Smooth muscle cell (in vitro differentiated cells): ENCODE data around the gene GRIN2C. TPM values are rescaled to one million over a fixed set of nuclear protein-coding genes. Genes with fewer than 3 reads are reported as not detected.

Experiments
- DNase-seq: peaks from one replicate; lab custom pipeline; 2025; ENCODE audit not compliant: unreplicated experiment; lab: John Stamatoyannopoulos, UW
- H2AFZ ChIP-seq: fragments of 200-600 bp; sonication (generic); 2 replicates; pipeline ENCODE4 v1.6.0; 2016; ENCODE audit warnings: antibody characterized with exemption, low read depth, mild to moderate bottlenecking
- H3F3A ChIP-seq: fragments of 200-600 bp; sonication (generic); 2 replicates; pipeline ENCODE4 v1.6.0; 2017; ENCODE audit warnings: antibody characterized with exemption, low read depth
- H3K27ac ChIP-seq: fragments of 200-600 bp; sonication (generic); 2 replicates; pipeline ENCODE4 v1.5.1; 2016; ENCODE audit warnings: low read depth, mild to moderate bottlenecking
- H3K27me3 ChIP-seq: fragments of 200-600 bp; sonication (generic); 2 replicates; pipeline ENCODE4 v1.6.1; 2016; ENCODE audit warnings: low read depth, mild to moderate bottlenecking
- H3K36me3 ChIP-seq: fragments of 200-600 bp; sonication (generic); 2 replicates; pipeline ENCODE4 v1.5.1; 2016; ENCODE audit warnings: low read depth
- H3K4me1 ChIP-seq: fragments of 200-600 bp; sonication (generic); 2 replicates; pipeline ENCODE4 v1.5.1; 2016; ENCODE audit warnings: low read depth
- H3K4me2 ChIP-seq: fragments of 200-600 bp; sonication (generic); 2 replicates; pipeline ENCODE4 v1.6.0; 2016; ENCODE audit warnings: mild to moderate bottlenecking
- H3K4me3 ChIP-seq: fragments of 200-600 bp; sonication (generic); 2 replicates; pipeline ENCODE4 v1.5.1; 2016; ENCODE audit warnings: mild to moderate bottlenecking
- H3K79me2 ChIP-seq: fragments of 200-600 bp; sonication (generic); 2 replicates; pipeline ENCODE4 v1.6.0; 2016; ENCODE audit warnings: low read depth, mild to moderate bottlenecking
- H3K9ac ChIP-seq: fragments of 200-600 bp; sonication (generic); 2 replicates; pipeline ENCODE4 v1.6.0; 2016; ENCODE audit warnings: low read depth
- H3K9me3 ChIP-seq: fragments of 200-600 bp; sonication (generic); replicated peaks from 2 replicates; pipeline ENCODE4 v1.5.1; 2016; ENCODE audit warnings: low read depth
- H4K20me1 ChIP-seq: fragments of 200-600 bp; sonication (generic); 2 replicates; pipeline ENCODE4 v1.6.0; 2016; ENCODE audit warnings: low read depth
- CTCF ChIP-seq: fragments of 200-600 bp; sonication (generic); IDR thresholded peaks from 2 replicates; pipeline ENCODE4 v1.5.1; 2017; ENCODE audit warnings: borderline replicate concordance, mild to moderate bottlenecking, antibody characterized with exemption; ENCODE audit not compliant: insufficient read depth, poor library complexity, severe bottlenecking
- WGBS: methylation state at CpG from one replicate; pipeline ENCODE4 v1.1.7; 2016; ENCODE audit warnings: low lambda C conversion rate; 5-methylcytosine and 5-hydroxymethylcytosine counted together
- polyA plus RNA-seq: library from polyadenylated mRNA; unstranded; fragments of >200 nt; fragmentation: Nextera tagmentation; extraction: Ambion mirVana; gene quantifications from 2 replicates; pipeline ENCODE4 v1.2.1, GENCODE V29; 2016
- total RNA-seq: library from RNA; depleted of rRNA; stranded (reverse); fragments of >200 nt; gene quantifications from 2 replicates; pipeline ENCODE4 v1.2.3, GENCODE V29; 2014

Gene GRIN2C
- total and polyA plus RNA-seq, 2 experiments from 2014 or later: 0.13 to 0.32 TPM

DNA sequence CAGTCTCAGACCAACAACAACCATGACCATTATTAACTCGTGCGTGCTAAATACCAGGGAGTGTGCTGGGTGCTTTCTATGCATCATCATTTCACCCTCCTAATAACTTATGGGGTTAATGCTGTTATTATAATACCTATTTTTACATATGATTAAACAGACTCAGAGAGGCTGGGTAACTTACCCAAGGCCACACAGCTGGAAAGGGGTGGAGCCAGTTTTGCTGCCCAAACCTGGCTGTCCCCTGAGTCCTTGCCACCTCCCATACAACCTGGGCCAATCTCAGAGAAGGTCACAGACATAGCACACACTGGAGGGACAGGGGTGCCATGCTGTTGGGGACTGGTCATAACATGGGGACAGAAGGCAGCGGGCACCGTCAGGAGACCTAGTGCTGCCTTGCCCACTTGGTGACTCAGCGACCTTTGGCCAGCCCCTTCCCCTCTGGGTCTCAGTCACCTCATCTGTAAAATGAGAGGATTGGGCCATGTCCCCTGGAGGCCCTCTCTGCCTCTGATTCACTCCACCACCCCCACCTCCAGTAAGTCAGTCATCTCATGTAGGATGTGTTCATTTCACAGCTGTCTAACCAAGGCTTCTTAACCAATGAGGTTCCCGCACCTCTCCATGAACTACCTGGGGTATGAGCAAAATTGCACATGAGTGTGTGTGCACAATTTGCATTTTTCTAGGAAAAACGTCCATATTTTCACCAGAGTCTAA is 45.2 kb upstream of the GRIN2C start:
- no peak for TF ChIP-seq CTCF
- no peak for DNase-seq
- no peaks in the 10 kb centered on the region for H3K79me2 ChIP-seq
- WGBS: 84% methylated on average over 7 of the region's 7 CpGs
- H3K4me2 ChIP-seq: no peak overlapping the region
- H3K9ac ChIP-seq: no peak overlapping the region
- no peaks in the 10 kb centered on the region for H3K9me3 ChIP-seq
- no peak overlapping the region for H2AFZ ChIP-seq
- H4K20me1 ChIP-seq: no peaks in the 10 kb centered on the region
- no peaks in the 10 kb centered on the region for H3K4me1 ChIP-seq
- H3K36me3 ChIP-seq: no peaks in the 10 kb centered on the region
- H3K27ac ChIP-seq: no peak overlapping the region
- H3K27me3 ChIP-seq: no peaks in the 10 kb centered on the region
- no peak overlapping the region for H3K4me3 ChIP-seq
- no peaks in the 10 kb centered on the region for H3F3A ChIP-seq

GRCh38 chr17:74903671-74904070 is 44.0 kb upstream of the GRIN2C start:
- Histone ChIP-seq H3K27me3 (no peaks in the 10 kb centered on the region), H3K4me3 (no peak overlapping the region), H3K4me1 (no peaks in the 10 kb centered on the region), H3K36me3 (no peaks in the 10 kb centered on the region), H4K20me1 (no peaks in the 10 kb centered on the region), H3K79me2 (no peaks in the 10 kb centered on the region), H3K9ac (no peak overlapping the region), H3F3A (no peaks in the 10 kb centered on the region), H3K27ac (no peak overlapping the region), H3K9me3 (no peaks in the 10 kb centered on the region), H2AFZ (no peak overlapping the region), H3K4me2 (no peak overlapping the region)
- no peak for DNase-seq
- WGBS: 88% methylated on average over 6 of the region's 6 CpGs
- TF ChIP-seq CTCF: no peak

- Histone ChIP-seq H3K4me1 (no peaks in the 10 kb centered on the region), H4K20me1 (no peaks in the 10 kb centered on the region), H3K9me3 (no peaks in the 10 kb centered on the region), H3K4me2 (no peak overlapping the region), H3K27ac (no peak overlapping the region), H3K79me2 (no peaks in the 10 kb centered on the region), H3K9ac (no peak overlapping the region), H3K4me3 (no peak overlapping the region), H3K36me3 (no peaks in the 10 kb centered on the region), H2AFZ (no peak overlapping the region), H3F3A (no peaks in the 10 kb centered on the region), H3K27me3 (no peaks in the 10 kb centered on the region)
- no peak for TF ChIP-seq CTCF
- DNase-seq: no peak
- WGBS: 96% methylated on average over 9 of the region's 9 CpGs
Measured at GRCh38 chr17:74903034-74903433, 43.3 kb upstream of the GRIN2C start.
